GM21367 (cell line): ENCODE measurements around the gene MED12L.
A peak's percentile ranks its signal among the peaks of the same experiment; 100 is the strongest.

Experiments
- ATAC-seq: cut with Tn5 transposase; IDR thresholded peaks from one replicate; pipeline ENCODE4 v1.9.1; 2021; ENCODE audit not compliant: unreplicated experiment

The MED12L gene

DNA sequence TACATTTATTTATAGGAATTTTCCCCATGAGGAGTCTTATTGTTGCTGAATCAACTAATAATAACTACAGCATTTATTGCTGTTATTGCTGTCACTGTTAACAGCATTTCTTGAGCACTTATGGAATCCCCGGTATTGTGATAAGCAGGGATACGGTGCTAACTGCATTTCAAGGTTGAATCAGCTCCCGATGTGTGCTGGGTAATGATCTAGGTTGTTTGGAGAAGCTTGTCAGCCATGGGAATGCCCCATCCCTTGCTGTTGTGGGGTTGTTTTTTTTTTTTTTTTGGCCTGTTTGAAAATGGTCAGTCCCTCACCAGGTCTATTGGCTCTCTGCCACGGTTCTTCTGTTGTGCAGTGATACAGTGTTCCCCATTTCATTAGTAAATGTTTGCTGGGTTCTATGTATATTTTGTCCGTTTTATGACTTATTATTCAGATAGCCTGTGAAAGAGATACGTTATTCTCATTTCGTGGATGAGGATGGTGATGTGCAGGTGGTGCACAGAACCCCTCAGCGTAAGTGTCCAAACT is 48.5 kb downstream of the MED12L start:
- no peak for ATAC-seq

DNA sequence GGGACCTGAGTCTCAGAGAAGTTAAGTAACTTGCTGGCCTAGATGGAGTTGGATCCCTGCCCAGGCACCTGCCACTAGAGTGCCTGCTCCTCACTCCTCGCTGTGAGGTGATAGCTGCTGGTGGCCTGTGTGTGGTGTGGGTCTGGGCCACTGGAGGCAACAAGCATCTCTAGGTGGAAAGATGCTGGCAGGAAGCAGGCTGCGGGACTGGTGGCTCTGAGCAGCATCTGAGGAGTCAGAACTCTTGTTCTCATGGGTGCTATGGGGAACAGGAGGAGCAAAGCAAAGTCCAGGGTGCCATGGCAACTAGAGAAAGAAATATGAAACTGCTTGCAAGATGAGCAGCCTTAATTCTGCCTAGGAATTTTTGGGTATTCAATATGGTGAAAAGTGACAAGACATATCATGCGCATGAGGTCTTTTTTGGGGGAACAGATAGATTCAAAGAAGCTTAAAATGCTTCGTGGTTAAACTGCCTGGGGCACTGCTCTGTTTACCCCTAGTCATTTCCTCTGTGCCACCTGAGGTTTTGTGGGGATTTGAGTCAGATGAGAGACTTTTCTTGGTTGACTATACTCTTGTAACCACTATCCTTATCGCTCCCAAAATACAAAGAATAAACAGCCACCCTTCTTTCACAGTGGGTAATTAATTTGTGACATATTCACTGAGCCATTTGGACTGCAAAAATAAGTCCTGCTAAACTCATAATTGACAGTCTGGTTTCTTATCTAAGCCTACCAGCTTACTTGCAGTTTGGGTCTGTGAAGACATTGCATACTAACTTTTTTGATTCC is 50.3 kb downstream of the MED12L start:
- ATAC-seq = no peak

DNA sequence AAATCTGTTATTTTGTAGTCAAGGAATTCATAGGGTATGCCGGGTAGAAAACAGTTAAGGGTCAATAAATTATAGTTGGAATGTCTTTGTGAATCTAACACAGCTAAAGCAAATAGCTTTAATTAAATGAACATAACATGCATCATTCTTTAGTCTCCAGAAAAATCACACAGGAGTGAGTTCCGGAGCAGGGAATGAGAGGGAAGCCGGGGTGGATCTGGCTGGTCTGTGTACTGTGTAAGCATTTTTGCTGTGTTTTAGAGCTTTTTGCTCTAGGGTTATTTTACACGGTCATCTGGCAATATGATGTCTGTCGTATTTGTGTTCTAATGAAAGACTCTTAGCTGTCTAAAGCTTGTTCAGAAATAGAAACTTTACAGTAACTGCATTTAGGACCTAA is 57.5 kb downstream of the MED12L start:
- no peak for ATAC-seq

DNA sequence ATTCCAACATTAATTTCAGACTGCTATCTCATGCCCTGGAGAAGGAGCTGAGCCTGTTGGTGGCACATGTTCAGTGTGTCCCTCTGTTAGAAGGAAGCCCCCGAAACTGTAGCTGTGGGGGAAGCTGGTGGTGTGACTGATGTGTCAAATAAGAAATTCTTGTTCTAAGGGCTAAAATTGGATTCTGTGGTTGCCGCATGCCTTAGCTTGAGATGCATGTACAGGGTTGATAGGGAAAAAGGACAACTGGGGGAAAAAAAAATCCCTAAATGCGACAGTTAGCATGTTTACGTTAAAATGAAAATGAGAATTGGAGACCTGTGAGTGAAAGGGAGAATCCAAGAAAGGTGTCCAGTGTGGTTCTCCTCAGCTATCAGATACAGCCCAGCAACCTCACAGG is 58.6 kb downstream of the MED12L start:
- no peak for ATAC-seq

DNA sequence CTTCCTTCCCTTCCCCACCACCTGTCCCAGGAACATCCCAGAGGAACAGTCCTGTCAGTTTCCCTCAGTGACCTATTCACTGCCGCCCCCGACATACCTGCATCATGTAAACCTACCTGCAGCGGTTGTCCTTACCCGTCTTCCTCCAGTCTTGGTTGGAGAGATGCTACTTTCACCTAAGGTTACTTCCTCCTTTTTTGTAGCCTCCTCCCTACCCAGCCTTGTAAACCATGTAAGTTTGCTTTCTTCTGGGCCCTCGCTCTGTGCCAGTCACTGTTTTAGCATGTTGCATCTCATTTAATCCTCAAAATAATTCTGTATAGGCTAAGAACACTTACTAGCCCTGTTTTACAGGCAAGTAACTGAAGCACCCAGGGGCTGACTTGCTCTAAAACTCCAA is 59.3 kb downstream of the MED12L start:
- no peak for ATAC-seq

DNA sequence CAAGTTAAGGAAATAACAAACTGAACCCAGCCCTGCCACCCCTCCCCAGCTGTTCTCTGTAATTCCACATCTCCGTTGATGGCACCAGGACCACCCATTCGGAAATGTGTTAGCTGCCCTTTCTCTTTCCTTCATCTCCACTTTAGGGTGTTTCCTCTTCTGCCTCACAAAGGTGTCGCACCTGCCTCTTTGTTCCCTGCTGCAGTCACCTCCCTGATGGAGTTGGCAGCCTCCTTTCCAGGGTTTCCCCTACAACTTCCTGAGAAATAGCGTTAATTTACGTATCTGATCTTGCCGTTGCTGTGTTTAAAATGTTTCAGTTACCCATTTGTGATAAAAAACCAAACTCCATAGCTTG is 60.2 kb downstream of the MED12L start:
- ATAC-seq = no peak

DNA sequence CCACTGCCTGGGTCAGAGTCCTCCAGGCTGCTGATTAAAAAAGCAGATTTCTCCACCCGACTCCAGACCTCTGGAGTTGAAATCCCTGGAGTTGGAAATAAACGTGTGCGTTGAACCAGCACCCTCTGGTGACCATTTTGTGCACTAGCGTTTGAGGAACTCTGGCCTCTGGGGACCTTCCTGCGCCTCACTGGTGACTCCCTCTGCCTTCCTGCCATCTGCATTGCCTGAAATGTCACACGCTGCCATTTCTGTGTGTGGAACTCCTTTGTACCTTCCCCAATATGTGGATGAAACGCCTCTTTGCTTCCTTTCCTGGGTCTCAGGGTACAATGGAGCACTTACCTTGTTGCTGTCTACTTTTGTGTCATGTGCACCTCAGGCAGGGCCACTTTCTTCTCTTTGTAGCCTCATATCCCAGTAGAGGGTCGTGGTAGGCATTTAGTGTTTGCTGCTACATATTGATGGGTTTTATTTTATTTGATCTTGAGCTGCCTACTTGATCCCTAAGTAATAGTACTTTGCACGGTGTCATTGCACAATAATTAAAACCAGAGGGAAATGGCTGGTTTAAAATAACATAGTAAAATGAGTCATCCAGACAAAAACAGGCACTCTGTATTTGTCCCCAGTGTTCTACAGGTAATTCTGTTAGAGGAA is 60.7 kb downstream of the MED12L start:
- ATAC-seq = peak; percentile 92

DNA sequence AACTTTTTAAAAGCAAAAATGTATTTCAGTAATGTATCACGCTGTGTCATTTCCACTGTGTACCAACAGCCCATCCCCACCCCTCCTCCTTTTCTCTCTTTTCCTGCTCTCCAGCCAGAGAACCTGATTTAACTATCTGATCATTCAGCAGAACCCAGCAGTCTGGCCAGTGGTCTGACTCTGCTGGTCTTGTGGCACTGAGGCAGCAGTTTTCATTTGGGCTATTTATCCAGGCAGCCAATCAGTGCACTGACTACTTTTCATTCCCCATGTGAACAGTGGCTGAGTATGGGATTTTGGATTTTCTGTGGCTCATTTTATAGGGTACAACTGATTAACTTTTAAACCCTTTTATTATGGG is 61.2 kb downstream of the MED12L start:
- no peak for ATAC-seq

DNA sequence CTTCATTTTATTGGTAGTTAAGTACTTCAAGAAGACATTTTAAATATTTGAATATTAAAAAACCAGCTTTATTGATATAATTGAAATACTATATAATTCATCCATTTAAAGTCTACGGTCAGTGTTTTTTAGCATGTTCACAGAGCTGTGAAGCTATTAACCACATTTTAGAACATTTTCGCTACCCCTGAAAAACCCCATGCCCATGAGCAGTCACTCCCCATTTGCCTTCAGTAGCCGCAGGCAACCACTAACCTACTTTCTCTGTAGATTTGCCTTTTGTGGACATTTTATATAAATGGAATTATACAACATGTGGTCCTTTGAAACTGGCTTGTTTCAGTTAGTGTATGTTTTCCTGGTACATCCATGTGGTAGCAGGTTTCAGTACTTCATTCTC is 61.8 kb downstream of the MED12L start:
- no peak for ATAC-seq

DNA sequence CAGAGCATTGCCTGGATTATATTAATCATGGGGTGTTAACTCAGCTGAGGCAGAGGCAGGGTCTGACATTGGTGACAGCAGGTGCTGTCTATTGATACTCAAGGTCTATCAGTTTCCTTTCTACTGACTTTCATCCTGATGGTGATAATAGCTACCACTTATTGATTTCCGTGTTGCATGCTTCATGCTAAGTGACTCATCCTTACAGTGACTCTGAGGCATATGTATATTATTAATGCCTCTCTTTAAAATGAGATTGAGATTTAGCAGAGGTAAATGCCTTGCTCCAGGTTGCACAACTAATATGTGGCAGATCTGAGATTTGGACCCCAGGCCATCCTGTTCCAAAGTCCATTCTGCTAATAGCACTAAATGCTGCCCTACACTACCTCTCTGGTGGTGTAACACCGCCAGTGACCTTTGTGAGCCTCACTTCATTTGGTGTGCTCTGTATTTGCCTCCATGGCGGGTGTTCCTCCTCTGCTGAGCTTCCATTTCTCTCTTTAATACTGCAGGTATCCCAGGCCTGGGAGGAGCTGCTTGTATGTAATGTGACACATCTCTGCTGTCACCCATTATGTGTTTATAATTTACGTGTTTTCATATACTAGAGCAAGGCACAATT is 67.1 kb downstream of the MED12L start:
- no peak for ATAC-seq

DNA sequence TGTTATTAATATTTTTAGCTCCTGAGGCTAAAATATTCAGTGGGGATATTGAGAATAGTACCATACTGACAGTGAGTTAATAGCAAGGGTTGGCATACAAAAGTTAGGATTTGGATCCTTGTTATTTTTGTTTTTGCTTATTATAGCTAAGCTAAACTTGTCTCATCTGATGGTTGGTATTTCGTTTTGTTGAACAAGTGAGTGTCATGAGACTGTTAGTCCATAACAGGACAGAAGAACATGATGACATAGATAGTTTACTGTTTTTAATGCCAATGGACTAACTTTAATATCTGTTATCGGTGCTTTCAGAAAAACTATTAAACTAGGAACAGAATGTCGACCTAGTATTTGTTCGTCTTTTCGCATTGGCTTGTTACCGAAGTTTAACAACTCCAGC is 69.1 kb downstream of the MED12L start:
- no peak for ATAC-seq

DNA sequence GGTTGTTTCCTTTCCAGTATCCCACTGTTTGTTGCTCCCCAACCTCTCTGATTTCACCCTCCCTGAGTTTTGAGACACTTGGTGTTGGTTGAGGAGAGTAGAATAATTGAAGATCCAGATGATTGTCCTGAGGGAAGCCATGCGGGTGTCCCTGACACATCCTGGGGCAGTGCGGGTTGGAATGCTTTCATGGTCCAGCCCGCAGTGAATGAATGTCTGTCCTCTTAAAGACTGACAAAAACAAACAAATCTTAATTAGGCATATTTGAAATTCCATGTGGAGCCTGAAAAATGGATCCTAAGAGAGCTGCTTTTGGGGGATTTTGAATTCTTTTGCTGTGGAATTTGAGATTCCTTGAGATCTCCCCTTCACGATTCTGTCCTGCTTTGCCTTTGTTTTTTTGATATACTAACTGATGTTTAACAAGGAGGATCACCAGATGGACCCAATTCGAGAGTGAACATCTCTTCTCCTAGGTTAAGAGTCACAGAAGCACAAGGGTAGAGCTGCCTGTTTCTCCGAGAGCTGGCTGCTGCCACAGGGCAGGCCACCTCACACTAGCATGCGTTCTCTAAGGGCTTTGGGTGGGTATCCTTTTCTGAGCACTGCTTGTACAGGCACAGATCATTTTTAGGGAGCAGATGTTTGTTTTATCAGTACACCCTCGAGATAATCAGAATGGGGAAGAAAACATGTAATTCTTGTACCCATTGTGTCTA is 70.1 kb downstream of the MED12L start:
- no peak for ATAC-seq

DNA sequence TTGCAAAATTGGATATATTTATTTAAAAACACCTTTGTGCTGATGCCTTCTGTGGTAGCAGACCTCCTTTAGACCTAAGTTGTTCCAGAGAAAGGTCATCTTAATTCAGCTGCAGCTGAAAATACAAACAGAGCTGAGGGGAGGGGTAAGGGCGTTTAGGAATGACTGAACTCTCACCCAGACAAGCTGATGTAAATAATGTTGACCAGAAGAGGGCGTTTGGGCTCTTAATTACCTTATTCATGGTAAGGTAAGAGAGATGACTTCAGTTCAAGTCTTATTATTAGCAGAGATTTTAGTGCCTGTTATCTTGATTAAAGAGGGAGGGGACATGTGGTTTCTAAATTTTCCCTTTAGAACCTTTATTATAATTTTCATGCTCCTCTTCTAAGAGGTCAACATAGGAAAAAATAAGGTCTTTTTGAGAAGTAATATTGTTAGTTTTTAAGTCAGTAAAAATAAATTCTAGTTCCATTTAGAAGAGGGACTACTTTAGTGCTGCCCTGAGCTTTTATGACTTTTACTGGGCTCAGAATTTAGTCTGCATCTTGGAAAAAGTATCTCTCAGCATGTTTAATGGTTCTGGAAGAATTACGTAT is 71.3 kb downstream of the MED12L start:
- ATAC-seq = peak; percentile 83

DNA sequence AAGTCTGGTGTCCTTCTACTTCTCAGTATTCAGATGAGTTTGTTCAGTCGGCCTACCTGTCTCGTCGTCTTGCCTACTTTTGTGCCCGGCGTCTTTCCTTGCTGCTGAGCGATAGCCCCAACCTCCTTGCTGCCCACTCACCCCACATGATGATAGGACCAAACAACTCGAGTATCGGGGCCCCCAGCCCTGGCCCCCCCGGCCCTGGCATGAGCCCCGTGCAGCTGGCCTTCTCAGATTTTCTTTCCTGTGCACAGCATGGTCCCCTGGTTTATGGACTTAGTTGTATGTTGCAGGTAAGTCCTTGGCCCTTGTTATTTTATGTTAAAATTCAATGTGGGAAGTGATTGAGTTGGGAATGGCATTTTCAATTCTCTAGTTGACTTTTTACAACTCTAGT is 74.3 kb downstream of the MED12L start:
- no peak for ATAC-seq

DNA sequence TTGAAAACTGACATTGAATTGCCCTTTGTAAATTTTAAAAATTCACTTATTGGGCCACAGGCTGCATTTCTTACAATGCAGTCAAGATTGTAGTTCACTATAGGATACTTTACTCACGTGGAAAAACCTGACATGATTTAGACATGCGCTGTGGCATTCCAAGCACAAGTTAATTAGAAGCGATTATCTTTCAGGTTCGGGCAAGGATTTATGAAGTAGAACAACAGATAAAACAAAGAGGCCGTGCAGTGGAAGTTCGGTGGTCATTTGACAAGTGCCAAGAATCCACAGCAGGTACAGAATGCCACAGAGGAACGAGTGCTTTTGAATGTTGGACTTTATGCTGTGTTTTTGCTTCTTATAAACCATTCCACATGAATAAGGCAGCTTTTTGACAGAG is 79.8 kb downstream of the MED12L start:
- no peak for ATAC-seq

DNA sequence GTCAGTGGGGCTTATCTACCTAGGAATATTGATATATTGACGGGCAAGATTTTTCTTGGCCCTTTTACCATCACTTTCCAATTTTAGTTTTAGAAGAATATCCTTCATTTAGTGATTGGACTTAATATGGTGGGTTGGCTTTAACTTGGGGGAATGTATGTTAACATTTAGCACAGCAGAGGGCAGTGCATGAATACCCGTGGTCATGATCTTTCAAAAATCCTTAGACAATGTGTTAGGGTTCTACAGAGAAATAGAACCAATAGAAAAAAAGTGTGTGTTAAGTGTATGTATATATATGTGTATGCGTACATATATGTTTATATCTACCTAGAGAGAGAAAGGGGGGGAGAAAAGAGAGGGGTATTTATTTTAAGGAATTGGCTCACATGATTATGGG is 80.7 kb downstream of the MED12L start:
- ATAC-seq = no peak

DNA sequence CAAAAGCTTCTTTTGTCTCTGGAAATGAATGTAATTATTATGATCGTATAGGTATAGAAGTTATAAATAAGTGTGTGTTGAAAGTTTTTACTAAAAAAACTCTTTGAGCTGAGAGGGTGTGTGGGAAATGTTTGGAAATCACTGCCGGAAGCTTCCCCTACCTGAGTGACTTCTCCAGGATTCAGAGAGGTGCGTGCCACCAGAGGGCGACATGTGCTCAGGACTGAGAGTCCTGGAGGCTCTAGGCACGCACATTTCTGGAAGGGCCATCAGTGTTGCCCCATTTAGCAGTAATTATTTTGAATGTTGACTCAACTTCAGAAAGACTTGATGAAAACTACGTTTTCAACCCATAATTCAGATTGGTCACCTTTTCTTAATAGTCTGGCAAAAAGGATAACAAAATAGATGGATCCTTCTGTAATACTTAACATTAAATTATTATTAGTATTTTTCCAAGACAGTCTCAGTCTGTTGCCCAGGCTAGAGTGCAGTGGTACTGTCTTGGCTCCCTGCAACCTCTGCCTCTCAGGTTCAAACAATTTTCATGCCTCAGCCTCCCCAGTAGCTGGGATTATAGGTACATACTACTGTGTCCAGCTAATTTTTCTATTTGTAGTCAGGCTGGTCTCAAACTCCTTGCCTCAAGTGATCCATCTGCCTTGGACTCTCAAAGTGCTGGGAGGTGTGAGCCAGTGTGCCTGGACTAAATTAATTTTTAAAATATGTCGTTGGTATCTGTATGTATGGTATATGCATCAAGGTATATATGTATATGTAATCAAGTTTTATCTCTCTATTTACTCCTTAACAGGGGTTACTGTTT is 83.0 kb downstream of the MED12L start:
- peak; percentile 42 for ATAC-seq

DNA sequence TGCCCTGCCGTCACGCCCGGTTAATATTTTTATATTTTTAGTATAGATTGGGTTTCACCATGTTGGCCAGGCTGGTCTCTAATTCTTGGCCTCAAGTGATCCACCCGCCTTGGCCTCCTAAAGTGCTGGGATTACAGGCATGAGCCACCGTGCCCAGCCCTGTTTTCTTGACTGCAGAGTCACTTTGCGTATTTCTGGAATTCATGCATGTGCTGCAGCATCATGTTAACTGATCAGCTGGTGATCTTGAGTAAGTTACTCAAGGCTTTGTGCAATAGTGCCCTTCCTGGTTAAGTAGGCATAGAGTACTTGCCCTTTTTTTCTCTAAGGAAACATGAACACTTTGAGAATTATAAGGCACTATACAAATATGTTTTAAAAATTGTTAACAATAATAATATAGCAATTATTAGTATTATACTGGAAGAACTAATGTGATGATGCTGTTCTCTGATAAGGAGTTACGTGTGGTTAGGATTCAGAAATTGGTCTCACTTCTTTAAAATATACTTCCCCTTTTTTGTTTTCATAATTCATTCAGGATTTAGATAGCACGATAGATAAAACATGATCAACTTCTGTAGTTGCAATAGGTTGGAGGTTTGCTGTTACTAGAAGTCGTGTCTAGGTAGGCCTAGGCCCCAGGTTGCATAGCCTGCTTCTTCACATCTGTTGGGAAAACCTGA is 83.9 kb downstream of the MED12L start:
- peak; percentile 38 for ATAC-seq

DNA sequence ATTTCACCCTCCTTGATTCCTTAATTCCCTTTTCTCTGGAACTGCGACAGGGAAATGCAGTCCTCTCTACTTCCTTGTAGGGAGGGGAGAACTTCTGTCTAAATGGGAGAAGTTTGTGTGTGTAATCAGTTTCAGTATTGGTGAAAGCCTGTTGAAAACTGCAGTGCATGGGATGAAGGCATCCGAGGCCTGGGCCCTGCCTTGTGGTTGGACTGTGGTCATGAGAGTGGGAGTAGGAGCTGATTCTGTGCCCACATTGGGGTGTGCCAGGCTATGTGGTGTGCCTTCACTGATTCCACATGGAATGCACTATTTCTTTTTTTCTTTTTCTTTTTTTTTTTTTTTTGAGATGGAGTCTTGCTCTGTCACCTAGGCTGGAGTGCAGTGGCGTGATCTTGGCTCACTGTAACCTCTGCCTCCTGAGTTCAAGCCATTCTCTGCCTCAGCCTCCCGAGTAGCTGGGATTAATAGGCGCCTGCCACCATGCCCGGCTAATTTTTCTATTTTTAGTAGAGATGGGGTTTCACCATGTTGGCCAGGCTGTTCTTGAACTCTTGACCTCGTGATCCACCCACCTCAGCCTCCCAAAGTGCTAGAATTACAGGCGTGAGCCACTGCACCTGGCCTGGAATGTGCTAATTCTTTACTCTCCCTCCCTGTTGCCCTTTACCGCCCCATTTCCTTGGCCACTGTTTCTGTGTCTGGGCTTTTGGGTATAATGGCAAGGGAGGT is 84.7 kb downstream of the MED12L start:
- ATAC-seq = peak; percentile 23
